Measurements from ENCODE around the gene THTPA.

THTPA gene, protein sequence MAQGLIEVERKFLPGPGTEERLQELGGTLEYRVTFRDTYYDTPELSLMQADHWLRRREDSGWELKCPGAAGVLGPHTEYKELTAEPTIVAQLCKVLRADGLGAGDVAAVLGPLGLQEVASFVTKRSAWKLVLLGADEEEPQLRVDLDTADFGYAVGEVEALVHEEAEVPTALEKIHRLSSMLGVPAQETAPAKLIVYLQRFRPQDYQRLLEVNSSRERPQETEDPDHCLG

DNA sequence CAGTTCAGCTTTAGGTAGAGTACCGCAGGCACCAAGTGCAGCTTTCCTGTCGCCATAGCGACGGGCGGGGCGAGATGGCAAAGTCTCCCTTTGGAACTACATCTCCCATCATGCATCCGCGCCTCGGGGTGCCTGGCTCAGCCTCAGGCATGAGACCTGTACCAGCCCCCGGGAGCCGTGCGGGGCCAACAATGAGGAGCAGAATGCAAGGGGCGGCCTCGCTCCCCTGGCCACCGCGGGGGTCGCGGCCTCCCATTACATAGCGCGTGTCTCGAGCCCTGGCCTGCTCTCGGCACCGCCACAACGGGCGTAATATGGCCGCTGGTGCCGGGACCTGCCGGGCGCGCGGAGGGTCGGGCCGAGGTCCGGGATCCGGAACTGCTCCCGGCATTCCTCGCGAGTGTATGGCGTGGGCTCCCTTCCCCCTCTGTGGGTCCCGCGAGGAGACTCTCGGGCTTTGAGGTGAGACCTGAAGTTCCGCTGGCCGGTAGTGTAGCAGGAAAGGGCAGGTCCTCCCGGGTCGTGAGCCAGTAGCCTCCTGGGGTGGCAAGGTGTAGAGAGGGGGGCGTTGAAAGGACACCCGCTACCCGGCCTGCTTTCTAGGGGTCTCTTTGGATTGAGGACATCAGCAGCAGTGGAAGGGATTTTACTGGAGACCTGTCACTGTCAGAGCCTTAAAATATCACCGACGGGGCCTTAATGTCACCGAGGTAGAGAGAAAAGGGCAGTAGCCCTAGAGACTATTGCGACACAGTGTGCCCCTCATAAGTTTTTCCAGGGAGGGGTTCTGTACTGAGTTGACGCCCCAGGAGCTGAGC is at the start of gene THTPA:
THTPA (plus strand) TSS at position 390 of the 818 bp plus-strand sequence. CDS start 487 bp downstream, outside the sequence.
- peak; percentile 94 for DNase-seq

GRCh38 chr14:23512156-23512555 is 43.9 kb upstream of the THTPA start:
- no peak for DNase-seq

DNA sequence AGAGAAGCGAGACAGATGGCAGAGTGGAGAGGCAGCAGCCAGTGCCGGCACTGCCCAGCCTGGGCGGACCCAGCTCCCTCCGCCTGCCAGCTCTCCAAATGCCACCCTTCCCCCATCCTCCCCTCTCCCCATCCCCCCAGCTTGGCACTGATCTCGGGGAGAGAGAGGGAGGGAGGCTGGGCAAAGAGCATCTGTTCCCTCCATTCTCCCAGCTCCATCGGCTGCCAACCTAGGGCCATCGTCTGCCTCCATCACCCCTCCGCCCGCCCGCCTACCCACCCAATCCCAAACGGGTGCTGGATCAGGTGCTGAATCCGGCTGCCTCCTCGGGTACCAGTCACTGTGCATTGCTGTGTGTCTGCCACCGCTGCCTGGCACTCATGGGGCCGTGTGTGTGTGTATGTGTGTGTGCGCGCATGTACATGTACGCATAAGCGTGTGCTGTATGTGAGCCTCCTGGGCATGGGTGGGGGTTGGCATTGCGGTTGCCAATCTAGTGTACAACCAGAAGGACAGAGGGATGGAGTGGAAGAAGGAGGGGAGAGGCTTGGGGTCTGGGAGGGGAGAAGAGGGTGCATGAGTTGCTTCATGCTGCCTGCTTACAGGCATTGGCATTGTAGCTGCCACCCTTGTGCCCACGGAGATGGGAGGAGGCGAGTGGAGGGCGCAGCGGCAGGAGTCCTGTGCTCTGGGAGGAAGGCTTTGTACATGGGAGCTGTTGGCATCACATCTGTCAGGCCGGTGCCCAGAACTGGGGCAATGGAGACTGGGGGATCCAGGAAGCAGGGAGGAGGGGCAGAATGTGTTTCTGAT is 42.9 kb upstream of the THTPA start:
- no peak for DNase-seq

DNA sequence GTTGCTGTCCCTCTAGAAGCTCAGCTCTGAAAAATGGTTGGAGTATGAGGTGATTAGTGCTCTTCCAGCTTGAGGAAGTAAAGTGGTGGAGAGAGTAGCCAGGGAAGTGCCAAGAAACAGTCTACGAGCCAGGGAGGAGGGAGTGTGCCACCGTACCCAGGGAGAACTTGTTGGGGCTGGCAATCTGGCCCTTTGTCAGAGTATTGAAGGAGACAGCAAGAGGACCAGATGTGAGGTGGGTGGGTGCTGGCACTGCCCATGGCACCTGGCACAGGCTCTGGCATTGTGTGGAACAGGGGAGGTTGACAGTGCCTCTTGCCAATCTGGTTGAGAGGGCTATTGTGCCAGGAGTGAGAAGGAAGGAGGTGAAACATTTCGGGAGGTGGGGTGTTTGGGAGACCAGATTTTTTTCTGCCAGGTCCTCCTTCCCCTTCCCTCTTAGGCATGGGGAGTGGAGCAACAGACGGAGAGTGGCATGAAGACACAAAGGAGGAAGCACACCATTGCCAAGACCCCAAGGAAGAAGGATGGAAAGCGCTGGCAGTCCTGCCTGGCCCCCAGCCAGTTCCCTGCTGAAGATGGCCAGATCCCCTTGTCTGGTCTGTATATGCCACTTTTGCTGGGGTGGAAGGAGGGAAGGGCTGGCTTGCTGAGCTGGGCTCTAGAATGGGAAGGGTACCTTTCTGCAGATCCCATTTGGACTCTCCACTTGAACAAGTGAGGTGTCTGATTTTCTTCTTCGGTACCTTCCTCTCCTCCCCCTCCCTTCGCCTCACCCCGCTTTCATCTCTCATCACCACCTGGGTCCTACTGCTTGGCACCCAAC is 42.0 kb upstream of the THTPA start:
- no peak for DNase-seq

DNA sequence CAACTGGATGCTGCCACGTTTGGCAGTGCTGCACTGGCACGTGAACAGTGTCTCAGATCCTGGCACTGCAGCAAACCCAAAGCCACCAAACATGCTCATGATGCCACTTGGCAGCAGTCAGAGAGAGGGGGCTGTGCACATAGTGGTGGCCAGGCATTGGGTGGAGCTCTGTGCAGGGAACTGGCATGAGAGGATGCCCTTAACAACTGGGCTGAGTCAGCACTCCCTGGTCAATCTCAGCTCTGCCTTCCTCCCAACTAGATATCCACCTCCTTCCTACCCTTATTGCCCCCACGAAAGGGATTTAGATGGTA is 41.5 kb upstream of the THTPA start:
- DNase-seq: no peak

GRCh38 chr14:23517650-23518326 is 38.3 kb upstream of the THTPA start:
- no peak for DNase-seq

DNA sequence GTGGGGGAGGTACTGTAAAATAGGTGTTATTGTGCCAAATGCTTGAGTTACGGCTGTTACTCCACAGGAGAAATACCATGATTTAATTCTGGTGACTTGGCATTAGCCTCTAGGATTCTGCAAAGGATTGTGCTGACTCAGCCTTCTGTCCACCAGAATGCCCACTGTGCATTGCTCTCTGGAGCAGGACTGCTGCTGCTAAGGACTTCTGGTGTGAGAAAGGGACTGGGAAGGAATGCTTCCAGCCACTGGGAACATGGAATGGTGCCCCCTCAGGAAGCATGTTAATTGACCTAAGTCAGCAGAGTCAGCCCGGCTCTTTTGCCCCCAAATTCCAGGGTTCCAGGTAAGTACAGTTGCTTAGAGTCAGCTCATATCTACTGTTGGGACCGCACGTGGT is 37.4 kb upstream of the THTPA start:
- DNase-seq: no peak

DNA sequence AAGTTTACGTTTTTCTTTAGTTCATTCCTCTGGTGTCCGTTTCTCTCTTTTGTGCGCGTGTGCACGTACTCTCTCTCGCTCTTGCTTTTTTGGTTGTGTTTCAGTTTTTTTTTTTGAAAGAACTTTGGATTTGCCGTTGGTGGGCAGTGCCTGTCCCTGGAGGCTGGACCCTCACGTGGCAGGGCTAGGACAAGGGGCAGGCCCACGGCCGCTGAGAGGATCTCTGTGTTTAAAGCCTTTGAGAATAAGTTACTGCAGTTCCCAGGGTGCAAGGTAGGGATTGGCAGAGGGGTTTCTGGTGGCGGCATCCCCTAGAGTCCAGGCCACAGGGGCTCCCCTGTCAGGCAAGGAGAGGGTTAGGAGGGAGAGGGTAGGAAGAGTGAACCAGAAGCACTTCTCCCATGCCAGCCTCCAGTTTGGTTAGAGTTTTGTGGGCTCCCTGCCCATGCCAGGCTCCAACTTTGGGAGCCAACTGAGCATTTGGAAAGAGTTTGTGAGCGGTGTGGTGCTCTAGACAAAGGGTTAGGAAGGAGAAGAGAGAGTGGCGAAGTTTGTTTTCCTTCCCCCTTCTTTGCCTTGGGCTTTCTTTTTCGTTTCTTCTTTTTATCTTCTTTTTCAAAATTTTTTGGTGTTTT is 35.1 kb upstream of the THTPA start:
- no peak for DNase-seq

DNA sequence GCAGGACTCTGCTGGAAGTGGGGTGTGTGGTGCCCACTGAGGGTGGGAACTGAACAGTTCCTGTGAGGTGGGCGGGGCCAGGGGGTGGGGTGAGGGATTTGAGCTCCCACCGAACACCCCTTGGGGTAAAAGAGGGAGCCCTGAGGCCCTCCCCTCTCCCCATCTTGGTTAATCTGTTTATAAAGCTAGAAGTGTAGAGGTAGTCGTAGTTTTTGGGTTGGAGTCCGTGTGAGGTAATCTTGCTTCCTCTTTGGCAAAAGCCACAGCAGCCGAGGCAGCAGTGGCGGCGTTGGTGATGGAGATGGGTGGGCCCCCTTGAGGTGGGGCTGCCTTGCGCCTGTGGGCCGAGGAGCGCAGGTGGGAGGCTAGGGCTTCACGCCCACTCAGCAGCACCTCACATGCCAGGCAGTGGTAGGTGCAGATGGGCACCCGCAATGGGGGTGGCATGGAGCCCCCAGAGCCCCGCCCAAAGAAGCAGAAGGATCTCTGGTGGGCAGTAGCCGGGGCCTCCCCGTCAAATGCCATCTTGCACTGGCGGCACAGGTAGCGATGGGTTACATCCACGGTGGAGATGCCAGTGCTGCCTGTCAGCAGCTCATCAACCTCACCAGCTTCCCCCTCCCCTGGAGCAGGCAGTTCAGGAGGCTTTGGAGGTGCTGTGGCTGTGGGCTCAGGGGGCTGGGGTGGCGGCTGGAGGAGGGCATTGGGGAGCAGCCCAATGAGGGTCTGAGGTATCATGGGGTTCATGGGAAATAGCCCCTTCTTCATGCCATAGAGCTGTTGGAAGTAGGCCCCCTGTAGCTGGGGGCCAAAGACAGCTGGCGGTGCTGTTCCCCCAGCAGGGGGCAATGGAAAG is 34.1 kb upstream of the THTPA start:
- no peak for DNase-seq

DNA sequence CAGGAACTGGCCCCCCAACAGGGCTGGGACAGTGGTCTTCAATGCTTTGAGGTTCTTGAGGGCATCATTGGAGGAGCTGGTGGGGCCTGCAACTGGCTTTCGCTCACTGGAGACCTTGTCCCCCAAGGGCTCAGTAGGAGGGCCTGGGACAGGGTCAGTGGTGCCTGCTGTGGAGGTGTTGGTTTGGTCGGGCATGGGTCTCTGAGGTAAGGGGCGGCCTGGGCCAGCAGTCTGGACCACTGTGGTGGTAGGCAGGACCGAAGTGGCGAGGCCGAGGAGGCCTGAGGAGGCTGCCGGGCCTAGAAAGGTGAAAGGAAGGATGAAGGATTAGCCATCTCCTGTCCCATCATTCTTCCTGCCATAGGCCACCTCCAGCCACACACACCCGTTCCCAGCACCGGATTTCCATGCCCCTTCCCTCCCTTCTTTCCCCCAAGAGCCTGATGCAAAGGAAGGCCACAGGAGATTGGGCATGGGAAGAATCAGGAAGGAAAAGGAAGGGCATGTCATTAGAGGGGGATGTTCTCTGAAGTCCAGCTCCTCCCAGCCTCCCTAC is 33.4 kb upstream of the THTPA start:
- DNase-seq: no peak

DNA sequence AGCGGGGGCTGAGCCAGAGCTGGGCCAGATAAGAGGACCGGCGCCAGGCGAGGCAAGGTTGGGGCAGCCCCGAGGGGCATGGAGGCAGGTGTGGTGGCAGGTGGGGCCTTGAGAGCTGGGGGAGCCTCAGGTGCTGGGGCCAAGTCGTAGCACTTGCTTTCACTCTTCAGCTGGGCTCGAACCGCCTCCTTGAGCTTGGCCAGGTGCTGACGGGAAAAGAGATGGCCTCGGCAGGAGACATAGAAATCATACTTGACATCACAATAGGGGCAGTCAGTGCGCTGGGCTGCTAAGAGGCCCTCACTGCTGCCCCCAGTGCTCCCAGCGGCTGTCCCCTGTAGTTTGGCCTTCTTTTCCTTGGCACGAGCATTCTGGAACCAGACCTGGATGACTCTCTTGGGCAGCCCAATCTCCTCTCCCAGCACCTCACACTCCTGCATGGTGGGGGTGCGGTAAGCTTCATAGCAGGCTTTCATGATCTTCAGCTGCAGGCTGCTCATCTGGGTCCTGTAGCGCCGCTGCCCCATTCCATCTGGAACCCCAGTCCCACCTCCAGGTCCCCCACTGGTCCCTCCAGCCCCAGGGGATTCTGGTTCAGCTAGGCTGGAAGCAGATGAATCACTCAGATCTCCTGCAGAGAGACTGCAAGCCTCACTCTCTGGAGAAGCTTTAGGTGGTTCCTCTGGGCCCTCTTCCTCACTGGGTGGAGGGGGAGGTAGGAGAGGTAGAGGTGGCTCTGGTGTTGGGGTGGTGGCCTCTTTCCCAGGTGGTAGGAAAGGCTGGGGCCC is 32.6 kb upstream of the THTPA start:
- DNase-seq: no peak

DNA sequence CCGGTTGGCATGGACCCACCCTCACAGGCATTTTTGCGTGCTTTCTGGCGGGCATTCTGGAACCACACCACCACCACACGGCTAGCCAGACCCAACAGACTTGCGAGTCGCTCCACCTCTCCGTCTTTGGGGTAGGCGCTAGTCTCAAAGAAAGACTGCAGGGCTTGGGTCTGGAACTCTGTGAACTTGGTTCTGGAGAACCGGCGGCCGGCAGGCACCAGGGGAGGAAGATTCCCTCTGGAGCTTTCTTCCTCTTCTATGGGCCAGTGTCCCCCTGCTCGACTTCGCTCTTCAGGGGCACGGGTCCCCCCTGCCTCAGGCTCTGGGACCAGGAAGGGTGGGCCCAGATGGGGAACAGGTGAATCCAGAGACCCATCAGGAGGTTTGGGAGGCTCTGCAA is 31.1 kb upstream of the THTPA start:
- DNase-seq: no peak

GRCh38 chr14:23525611-23526010 is 30.5 kb upstream of the THTPA start:
- DNase-seq: no peak

DNA sequence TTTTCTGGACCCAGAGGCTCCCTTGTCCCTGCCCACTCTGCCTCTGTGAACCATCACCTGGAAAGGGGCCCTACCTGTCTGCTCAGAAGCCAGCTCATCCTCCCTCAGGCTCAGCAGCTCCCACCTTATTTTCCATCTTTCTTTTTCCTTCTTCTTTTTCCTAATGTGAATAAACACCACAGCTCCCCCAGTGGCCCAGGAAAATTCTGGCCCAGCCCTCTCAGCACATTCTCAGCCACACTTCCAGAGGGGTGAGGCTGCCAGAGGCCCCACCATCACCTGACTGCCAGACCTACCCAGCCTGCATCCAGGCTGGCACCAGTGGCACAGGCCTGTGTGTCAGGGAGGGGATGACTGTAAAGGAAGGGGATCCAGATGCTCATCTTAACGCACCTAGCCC is 27.5 kb upstream of the THTPA start:
- DNase-seq: no peak

DNA sequence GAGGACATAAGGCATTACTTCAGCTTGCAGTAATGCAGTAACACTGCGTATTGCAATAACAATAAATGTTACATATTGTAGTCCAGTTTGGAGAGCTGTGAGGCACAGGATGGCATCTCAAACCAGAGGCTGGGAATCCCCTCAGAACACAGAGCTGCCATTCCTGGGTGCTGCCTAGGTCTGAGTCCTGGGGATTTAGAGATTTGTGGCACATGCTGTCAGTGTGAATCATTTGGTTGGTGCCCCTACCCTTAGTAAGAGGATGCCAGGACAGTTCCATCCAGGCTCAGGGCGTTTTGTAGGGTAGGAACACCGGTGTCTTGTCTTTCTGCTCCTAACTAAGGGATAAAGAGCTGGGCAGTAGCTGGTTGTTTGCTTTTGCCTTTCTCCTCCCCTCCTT is 27.1 kb upstream of the THTPA start:
- no peak for DNase-seq

- no peak for DNase-seq
Measured at GRCh38 chr14:23530375-23531055, 25.6 kb upstream of the THTPA start.

- DNase-seq: no peak
Measured at GRCh38 chr14:23531391-23531790, 24.7 kb upstream of the THTPA start.

- no peak for DNase-seq
Measured at GRCh38 chr14:23532658-23533057, 23.4 kb upstream of the THTPA start.
